Measurements from ENCODE around the gene SCN5A.

DNA sequence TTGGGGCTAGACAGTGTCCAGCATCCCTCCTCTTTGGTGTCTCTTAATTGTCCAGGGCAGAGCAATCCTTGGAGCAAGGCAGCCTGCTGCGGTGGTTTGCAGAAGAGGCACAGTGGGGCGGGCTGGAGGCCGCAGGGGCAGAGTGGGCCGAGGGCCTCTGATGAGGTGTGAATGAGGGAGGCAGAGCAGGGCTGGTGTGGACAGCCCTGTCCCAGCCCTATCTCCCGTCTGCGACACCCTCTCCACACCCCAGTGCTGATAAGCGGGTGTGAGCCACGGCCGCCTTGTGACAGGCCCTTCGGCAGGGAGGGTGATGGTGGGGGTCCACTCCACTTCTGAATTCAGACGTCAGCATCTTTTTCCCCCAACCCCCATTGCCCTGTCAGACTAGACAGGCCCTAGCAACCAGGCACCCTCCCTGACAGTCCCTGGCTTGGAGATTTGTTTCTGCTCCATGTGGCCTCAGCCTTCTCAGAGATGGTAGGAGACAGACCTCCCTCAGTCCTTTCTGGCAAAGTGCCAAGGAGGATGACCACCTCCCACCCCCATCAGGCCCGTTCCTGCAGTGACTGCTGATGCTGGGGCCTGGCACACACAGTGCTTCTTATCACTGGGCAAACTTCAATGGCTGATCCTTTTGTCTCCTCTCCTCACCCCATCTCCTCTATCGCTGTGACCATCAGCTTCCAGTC is 116.1 kb downstream of the SCN5A start:
- TF ChIP-seq EZH2phosphoT487 (IDR thresholded peaks at IDR 0.05; ENCODE audit: insufficient read depth, low read depth): no peak
- TF ChIP-seq EZH2 (IDR thresholded peaks at IDR 0.05; ENCODE audit: insufficient read depth, poor library complexity, severe bottlenecking): no peak

Data from GM23248 (cell line).